ENCODE data around the gene SLAMF1. TPM values are rescaled to one million over a fixed set of nuclear protein-coding genes. Genes with fewer than 3 reads are reported as not detected.

The SLAMF1 gene
- total RNA-seq, 1 experiment from 2014 or later, result 2.2 TPM

DNA sequence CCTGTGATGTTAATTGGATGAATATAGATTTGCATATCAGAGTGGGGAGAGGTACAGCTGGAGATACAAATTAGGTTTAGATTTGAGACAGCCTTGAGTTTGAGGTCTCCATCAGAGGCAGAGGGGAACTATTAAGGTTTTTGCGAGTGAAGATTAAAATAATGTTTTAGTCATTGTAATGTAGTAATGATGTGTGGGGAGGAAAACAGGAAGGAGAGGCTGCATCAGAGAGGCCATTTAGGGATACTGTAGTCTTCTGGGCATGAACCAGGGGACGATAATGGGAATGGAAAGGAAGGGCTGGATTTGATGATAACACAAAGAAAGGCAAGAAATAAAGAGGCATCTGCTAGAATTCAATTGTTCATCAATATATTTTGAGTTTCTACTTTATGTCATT, 77.0 kb downstream of the SLAMF1 start:
- Histone ChIP-seq H3K27me3 (replicated peaks; ENCODE audit: insufficient read depth, low read depth, low read length, poor library complexity) (no peaks in the 10 kb centered on the region), H3K9me3 (ENCODE audit: low read depth, low read length, poor library complexity, severe bottlenecking) (no peaks in the 10 kb centered on the region), H3K27ac (ENCODE audit: low read depth, low read length, poor library complexity, severe bottlenecking) (no peak overlapping the region), H3K4me1 (ENCODE audit: insufficient read depth, low read length, poor library complexity, severe bottlenecking) (no peaks in the 10 kb centered on the region), H3K4me3 (ENCODE audit: low read depth, low read length, poor library complexity, severe bottlenecking) (no peak overlapping the region), H3K36me3 (ENCODE audit: insufficient read depth, low read length, poor library complexity, severe bottlenecking) (no peaks in the 10 kb centered on the region)
- ChIA-PET CTCF (no interaction called here), POLR2A (ENCODE audit: low non-redundant PET) (no interaction called here)
- TF ChIP-seq EZH2 (IDR thresholded peaks at IDR 0.05; ENCODE audit: borderline replicate concordance, low read depth, low read length, poor library complexity, severe bottlenecking), result no peak
- TF ChIP-seq, protein P1, sequence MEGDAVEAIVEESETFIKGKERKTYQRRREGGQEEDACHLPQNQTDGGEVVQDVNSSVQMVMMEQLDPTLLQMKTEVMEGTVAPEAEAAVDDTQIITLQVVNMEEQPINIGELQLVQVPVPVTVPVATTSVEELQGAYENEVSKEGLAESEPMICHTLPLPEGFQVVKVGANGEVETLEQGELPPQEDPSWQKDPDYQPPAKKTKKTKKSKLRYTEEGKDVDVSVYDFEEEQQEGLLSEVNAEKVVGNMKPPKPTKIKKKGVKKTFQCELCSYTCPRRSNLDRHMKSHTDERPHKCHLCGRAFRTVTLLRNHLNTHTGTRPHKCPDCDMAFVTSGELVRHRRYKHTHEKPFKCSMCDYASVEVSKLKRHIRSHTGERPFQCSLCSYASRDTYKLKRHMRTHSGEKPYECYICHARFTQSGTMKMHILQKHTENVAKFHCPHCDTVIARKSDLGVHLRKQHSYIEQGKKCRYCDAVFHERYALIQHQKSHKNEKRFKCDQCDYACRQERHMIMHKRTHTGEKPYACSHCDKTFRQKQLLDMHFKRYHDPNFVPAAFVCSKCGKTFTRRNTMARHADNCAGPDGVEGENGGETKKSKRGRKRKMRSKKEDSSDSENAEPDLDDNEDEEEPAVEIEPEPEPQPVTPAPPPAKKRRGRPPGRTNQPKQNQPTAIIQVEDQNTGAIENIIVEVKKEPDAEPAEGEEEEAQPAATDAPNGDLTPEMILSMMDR (conservative IDR thresholded peaks at IDR 0.05; ENCODE audit: low read depth, low read length), result no peak
- DNase-seq (ENCODE audit: low spot score), result no peak
- BruUV-seq (replicated peaks), result no TSS peak
- intact Hi-C loops (cut with micrococcal nuclease; ENCODE audit: unreplicated experiment), result no loop called here

DNA sequence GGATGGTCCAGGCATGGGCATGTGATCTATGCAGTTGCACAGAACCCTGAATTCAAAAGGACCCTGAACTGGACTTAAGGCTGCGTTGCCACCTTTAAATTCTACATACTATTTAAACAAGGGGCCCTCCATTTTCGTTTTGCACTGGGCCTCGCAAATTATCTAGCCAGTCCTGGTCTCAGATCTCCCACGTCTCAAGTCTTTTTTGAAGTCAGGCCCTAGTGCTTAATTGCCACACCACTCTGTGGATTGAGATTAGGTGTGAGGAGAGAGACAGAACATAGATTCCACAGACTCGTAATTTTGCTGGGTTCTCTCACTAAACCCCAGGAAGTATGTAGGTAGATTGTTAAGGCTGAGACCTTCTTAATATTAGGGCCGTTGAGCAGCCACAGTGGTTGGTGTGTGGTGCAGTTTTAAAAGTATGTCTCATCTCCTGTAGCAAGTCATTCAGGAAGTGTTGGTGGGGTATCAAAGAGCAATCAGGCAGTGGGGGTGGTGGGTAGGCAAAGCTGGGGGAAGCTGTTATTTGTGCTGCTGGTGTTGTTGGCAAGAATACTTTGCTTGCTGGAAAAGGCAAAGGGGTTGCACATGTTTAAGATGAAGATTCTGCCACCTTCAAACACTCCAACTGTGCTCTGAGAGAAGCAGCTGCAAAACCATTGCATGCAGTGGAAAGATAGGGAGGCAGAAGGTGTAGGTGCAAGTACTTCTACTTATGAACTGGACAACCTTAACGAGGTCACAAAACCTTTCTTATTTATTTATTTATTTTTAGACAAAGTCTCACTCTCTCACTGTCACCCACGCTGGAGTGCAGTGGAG, 78.8 kb downstream of the SLAMF1 start:
- CTCF ChIA-PET, result no interaction called here
- TF ChIP-seq EZH2 (IDR thresholded peaks at IDR 0.05; ENCODE audit: borderline replicate concordance, low read depth, low read length, poor library complexity, severe bottlenecking), result no peak
- TF ChIP-seq, protein P1 (conservative IDR thresholded peaks at IDR 0.05; ENCODE audit: low read depth, low read length), result no peak
- no peak for DNase-seq (ENCODE audit: low spot score)
- Histone ChIP-seq H3K36me3 (ENCODE audit: insufficient read depth, low read length, poor library complexity, severe bottlenecking) (no peaks in the 10 kb centered on the region), H3K4me3 (ENCODE audit: low read depth, low read length, poor library complexity, severe bottlenecking) (no peak overlapping the region), H3K27ac (ENCODE audit: low read depth, low read length, poor library complexity, severe bottlenecking) (no peak overlapping the region), H3K27me3 (replicated peaks; ENCODE audit: insufficient read depth, low read depth, low read length, poor library complexity) (no peaks in the 10 kb centered on the region), H3K4me1 (ENCODE audit: insufficient read depth, low read length, poor library complexity, severe bottlenecking) (no peaks in the 10 kb centered on the region), H3K9me3 (ENCODE audit: low read depth, low read length, poor library complexity, severe bottlenecking) (no peaks in the 10 kb centered on the region)
- POLR2A ChIA-PET (ENCODE audit: low non-redundant PET), result no interaction called here
- intact Hi-C loops (cut with micrococcal nuclease; ENCODE audit: unreplicated experiment), result no loop called here
- BruUV-seq (replicated peaks), result no TSS peak

DNA sequence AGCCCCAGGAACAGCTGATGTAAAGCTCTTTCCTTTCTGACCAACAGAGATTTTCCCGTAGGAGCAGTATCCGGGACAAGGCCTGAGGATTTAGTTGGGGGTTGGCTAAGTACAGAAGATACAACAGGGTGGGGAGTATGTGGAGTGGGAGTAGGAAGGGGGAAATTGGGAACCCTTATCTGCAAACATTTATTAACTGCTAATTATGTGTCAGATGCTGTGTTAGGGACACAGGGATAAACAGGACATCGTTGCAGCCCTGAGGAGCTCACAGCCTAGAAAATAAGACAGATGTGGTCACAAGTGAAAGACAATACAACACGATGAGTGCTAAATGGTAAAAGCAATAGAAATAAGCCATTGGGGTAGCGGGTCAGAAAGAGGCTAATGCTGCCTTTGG, 79.5 kb downstream of the SLAMF1 start:
- intact Hi-C loops (cut with micrococcal nuclease; ENCODE audit: unreplicated experiment), result no loop called here
- Histone ChIP-seq H3K4me3 (ENCODE audit: low read depth, low read length, poor library complexity, severe bottlenecking) (no peak overlapping the region), H3K27me3 (replicated peaks; ENCODE audit: insufficient read depth, low read depth, low read length, poor library complexity) (no peaks in the 10 kb centered on the region), H3K4me1 (ENCODE audit: insufficient read depth, low read length, poor library complexity, severe bottlenecking) (no peaks in the 10 kb centered on the region), H3K9me3 (ENCODE audit: low read depth, low read length, poor library complexity, severe bottlenecking) (no peaks in the 10 kb centered on the region), H3K36me3 (ENCODE audit: insufficient read depth, low read length, poor library complexity, severe bottlenecking) (no peaks in the 10 kb centered on the region), H3K27ac (ENCODE audit: low read depth, low read length, poor library complexity, severe bottlenecking) (no peak overlapping the region)
- CTCF ChIA-PET, result no interaction called here
- DNase-seq (ENCODE audit: low spot score), result no peak
- no peak for TF ChIP-seq EZH2 (IDR thresholded peaks at IDR 0.05; ENCODE audit: borderline replicate concordance, low read depth, low read length, poor library complexity, severe bottlenecking)
- TF ChIP-seq, protein P1 (conservative IDR thresholded peaks at IDR 0.05; ENCODE audit: low read depth, low read length), result no peak
- BruUV-seq (replicated peaks), result no TSS peak
- POLR2A ChIA-PET (ENCODE audit: low non-redundant PET), result interaction anchor here (0.7 kb wide), 1 partner anchor 1255 kb away, joined by 6 read pairs; no protein-coding TSS in a partner anchor

Data from A673 (cell line).